Glutamatergic neuron (in vitro differentiated cells): Measurements from ENCODE around the gene VPS37C. TPM values are rescaled to one million over a fixed set of nuclear protein-coding genes. Genes with fewer than 3 reads are reported as not detected.

Experiments
- DNase-seq: peaks from one replicate; pipeline ENCODE4 v3.0.0; 2022
- H3K27ac Mint-ChIP-seq: one replicate; pipeline ENCODE4 v1.8.0; 2020; ENCODE audit warnings: mild to moderate bottlenecking, mixed read lengths, inconsistent platforms; ENCODE audit not compliant: unreplicated experiment
- H3K27me3 Mint-ChIP-seq: one replicate; pipeline ENCODE4 v1.8.0; 2020; ENCODE audit warnings: mild to moderate bottlenecking, moderate library complexity, mixed read lengths, inconsistent platforms; ENCODE audit not compliant: unreplicated experiment
- H3K36me3 Mint-ChIP-seq: one replicate; pipeline ENCODE4 v1.8.0; 2020; ENCODE audit warnings: mild to moderate bottlenecking, mixed read lengths, inconsistent platforms; ENCODE audit not compliant: unreplicated experiment
- H3K4me1 Mint-ChIP-seq: one replicate; pipeline ENCODE4 v1.8.0; 2020; ENCODE audit warnings: mild to moderate bottlenecking, low read depth, mixed read lengths, inconsistent platforms; ENCODE audit not compliant: unreplicated experiment
- H3K4me3 Mint-ChIP-seq: one replicate; pipeline ENCODE4 v1.8.0; 2020; ENCODE audit warnings: mild to moderate bottlenecking, mixed read lengths, inconsistent platforms; ENCODE audit not compliant: unreplicated experiment
- H3K9me3 Mint-ChIP-seq: one replicate; pipeline ENCODE4 v1.8.0; 2020; ENCODE audit warnings: mild to moderate bottlenecking, moderate library complexity, mixed read lengths, inconsistent platforms; ENCODE audit not compliant: unreplicated experiment
- total RNA-seq: library from RNA; stranded (reverse); fragmentation: NEBNext Ultra II Directional; extraction: Animal tissue kit (Norgen Biotek cat#: 25700); gene quantifications from one replicate; pipeline ENCODE4 v1.2.1, GENCODE V29; 2021; ENCODE audit not compliant: unreplicated experiment
- TF ChIP-seq, protein P1 (sequence below): fragments of 200-600 bp; sonication (generic); IDR thresholded peaks from one replicate; pipeline ENCODE4 v1.5.0; 2021; ENCODE audit not compliant: partially characterized antibody, unreplicated experiment

Gene VPS37C
- total RNA-seq, 1 donor from 2014 or later, result 27.1 TPM

GRCh38 chr11:61163021-61163420, 1.8 kb upstream of the VPS37C start:
- Mint-ChIP-seq H3K36me3 (no peaks in the 10 kb centered on the region), H3K9me3 (peaks cover 8% of the 10 kb centered on the region), H3K4me1 (peaks cover 15% of the 10 kb centered on the region), H3K27me3 (peaks cover 2% of the 10 kb centered on the region), H3K4me3 (no peak overlapping the region), H3K27ac (no peak overlapping the region)
- TF ChIP-seq, protein P1, sequence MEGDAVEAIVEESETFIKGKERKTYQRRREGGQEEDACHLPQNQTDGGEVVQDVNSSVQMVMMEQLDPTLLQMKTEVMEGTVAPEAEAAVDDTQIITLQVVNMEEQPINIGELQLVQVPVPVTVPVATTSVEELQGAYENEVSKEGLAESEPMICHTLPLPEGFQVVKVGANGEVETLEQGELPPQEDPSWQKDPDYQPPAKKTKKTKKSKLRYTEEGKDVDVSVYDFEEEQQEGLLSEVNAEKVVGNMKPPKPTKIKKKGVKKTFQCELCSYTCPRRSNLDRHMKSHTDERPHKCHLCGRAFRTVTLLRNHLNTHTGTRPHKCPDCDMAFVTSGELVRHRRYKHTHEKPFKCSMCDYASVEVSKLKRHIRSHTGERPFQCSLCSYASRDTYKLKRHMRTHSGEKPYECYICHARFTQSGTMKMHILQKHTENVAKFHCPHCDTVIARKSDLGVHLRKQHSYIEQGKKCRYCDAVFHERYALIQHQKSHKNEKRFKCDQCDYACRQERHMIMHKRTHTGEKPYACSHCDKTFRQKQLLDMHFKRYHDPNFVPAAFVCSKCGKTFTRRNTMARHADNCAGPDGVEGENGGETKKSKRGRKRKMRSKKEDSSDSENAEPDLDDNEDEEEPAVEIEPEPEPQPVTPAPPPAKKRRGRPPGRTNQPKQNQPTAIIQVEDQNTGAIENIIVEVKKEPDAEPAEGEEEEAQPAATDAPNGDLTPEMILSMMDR, result no peak
- DNase-seq, result no peak

- H3K27ac Mint-ChIP-seq, result peak overlapping the region; percentile 96
- no peak for DNase-seq
- H3K4me3 Mint-ChIP-seq, result peak overlapping the region; percentile 92
- peaks cover 2% of the 10 kb centered on the region for H3K27me3 Mint-ChIP-seq
- peaks cover 8% of the 10 kb centered on the region for H3K9me3 Mint-ChIP-seq
- no peaks in the 10 kb centered on the region for H3K36me3 Mint-ChIP-seq
- peaks cover 15% of the 10 kb centered on the region for H3K4me1 Mint-ChIP-seq
- TF ChIP-seq, protein P1, result no peak
Observed at GRCh38 chr11:61162092-61162941, 1.1 kb upstream of the VPS37C start.

- Mint-ChIP-seq H3K36me3 (peaks cover 4% of the 10 kb centered on the region), H3K27me3 (peaks cover 2% of the 10 kb centered on the region), H3K4me1 (peaks cover 15% of the 10 kb centered on the region), H3K4me3 (peak overlapping the region; percentile 90), H3K27ac (peak overlapping the region; percentile 85), H3K9me3 (peaks cover 8% of the 10 kb centered on the region)
- TF ChIP-seq, protein P1, result no peak
- DNase-seq, result no peak
Observed at GRCh38 chr11:61160487-61161189, 588 bp downstream of the VPS37C start.

DNA sequence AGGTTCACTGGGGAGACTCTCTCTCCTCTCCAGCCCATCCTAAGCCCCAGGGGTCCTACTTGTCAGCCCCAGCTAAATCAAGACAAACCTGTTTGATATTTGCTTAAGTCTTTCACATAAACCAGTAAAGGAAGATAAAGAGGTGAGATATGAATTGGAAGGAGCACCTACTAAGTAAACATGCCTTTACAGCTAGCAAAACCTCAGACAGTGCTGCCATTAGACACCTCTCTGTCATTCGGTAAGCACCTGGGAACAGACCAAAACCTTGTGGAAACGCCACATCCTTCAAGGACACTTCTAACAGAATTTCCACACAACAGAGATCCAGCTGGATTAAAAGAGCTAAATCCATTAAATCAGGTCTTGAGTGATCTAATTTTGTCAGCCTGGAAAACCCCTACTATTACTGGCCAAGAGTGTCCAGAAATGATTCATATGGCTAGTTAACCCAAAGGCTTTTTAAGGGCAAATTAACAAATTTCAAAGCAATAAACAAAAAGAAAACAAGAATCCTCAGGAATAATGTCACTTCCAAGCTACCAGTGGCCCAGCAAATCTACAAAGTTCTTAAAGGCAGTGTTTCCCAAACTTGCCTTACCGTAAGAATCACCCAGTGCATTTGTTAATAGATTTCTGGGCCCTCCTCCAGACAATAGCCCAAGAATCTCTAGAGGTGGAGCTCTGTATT, 2.4 kb downstream of the VPS37C start:
- Mint-ChIP-seq H3K4me3 (peak overlapping the region; percentile 41), H3K27me3 (peaks cover 4% of the 10 kb centered on the region), H3K9me3 (peaks cover 10% of the 10 kb centered on the region), H3K27ac (no peak overlapping the region), H3K4me1 (peaks cover 13% of the 10 kb centered on the region), H3K36me3 (peaks cover 18% of the 10 kb centered on the region)
- TF ChIP-seq, protein P1, result no peak
- DNase-seq, result no peak
